GF-D8 (cell line): Measurements from ENCODE around the gene GREM2.
A peak's percentile ranks its signal among the peaks of the same experiment; 100 is the strongest.

Source experiments
- DNase-seq: peaks from one replicate; lab custom pipeline; 2025; lab: John Stamatoyannopoulos, UW

The GREM2 gene

DNA sequence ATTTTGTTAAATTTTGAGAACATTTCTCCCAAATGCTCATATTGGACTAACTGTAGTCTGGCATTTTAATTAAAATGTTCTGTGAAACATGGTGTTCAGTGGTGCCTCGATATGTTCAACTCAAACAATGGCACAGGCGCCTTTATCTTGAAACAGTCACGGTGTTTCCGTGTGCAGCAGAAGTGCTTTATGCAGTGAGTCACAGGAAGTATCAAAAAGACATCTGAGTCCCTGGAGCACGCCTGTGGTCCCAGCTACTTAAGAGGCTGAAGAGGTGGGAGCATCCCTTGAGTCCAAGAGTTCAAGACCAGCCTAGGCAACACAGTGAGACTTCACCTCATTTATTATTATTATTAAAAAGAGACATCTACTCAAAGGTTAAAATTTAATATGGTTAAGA, 52.2 kb downstream of the GREM2 start:
- DNase-seq: no peak

DNA sequence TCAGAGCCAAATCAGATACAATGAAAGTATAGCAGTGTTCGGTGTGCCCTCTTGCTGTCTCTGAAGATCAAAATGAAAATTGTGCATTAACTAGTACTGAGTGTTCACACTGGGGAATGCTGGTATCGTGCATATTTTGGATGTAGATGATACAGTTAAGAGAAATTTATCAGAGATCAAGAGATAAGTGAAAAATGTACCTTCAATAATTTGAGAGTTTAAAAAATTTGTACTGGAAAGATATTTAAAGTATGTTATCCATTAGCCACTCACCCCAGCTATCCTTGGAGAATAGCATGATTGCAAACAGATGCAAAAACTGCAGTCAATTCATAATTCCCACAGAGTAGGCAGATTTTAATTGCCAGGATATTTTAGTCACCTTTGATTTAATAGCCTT, 56.4 kb downstream of the GREM2 start:
- no peak for DNase-seq

DNA sequence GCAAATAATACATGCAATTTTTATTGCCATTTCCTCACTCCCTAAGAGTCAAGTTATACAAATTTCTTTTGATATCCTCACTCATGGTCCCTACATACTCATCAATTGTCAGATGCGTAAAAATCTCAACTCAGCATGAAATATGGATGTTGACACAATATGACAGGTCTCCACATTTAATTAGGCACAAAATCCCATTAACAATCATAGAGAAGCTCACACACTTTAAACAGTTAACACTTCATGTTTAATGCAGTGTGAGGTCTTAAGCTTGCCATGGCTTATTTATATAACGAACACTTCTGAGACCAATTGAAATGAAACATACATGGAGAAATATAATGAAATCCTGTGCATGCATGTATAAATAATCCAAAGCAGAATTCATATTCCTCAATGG, 58.6 kb downstream of the GREM2 start:
- no peak for DNase-seq

DNA sequence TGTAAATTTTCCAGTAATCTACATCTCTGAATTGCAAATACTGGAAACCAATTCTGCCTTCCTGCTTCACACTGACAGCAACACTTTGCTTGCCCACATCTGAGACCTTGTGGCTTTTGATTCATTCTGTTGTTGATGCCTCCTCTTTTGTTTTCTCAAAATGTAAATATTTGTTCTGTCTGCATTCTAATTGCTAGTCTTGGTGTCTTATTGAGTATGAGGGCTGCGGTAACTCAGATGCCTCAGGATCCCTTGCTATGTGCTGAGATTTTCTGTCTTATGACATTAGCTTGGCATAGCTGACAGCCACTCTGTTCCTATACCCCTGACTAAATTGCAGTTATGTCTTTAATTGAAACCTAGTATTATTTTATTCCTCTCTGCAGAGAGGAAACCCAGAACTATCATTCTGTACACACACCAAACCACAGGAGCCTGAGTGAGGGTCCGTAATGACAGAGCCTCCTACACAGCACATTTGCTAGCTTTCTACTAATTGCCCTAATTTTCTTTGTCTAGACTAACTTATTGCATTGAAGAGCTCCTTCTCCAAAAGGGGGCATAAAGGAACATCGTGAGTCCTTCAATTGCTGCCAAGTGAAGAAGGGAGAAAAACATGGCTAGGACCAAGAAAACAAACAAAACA, 72.1 kb downstream of the GREM2 start:
- DNase-seq: no peak

DNA sequence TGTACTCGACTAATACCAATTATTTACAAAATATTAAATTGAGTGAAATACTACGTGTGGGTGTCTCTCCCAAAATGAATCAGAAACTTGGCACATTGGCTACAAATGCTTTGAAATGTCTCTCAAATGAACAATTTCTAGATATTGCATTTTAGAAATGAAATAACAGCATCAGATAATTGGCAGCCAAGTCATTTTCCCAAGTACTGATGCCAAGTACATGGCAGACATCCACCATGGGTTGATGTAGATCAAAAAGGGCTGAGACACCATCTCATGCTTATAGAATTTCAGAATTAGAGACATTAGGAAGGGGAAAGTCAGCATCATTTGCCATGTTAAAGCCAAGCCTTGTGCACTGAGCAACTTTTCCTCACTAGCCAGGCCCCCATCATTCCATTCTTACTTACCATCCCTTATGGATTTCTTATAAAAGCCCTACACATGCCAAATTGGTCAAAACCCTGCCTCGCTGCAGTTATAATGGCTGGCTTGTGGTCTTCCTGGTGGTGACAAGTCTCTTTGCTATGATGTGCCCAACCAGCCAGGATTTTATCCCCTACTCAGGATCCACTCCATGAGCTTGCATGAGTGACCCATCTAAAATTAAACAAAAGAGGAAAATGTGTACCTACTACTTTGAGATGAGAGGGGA, 73.1 kb downstream of the GREM2 start:
- DNase-seq: no peak

DNA sequence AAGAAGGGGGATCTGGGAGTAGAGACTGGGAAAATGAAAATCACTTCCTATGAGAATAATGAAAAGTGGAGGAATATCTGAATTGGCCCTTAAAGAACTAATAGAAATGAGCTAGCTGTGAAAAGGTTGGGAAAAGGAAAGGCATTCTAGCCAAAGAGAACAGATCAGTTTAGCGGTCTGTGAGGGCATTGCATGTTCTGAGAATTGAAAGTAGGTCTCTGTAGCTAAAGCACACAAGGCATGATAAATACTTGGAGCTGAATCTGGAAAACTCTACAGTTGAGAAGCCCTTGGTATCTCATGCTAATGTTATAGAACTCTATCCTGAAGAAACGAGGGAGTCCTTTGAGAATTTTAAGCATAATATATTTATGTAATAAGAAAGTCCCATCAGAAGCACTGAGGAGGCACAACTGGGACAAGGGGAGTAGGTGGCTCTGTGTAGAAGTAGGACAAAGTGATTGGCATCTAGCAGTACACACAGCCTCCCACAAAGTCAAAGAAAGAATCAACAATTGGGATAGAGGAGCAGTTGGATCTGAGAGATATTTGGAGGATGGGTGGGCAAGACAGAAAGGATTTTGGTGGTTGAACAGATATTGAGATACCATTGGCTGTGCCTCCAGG, 78.7 kb downstream of the GREM2 start:
- no peak for DNase-seq

DNA sequence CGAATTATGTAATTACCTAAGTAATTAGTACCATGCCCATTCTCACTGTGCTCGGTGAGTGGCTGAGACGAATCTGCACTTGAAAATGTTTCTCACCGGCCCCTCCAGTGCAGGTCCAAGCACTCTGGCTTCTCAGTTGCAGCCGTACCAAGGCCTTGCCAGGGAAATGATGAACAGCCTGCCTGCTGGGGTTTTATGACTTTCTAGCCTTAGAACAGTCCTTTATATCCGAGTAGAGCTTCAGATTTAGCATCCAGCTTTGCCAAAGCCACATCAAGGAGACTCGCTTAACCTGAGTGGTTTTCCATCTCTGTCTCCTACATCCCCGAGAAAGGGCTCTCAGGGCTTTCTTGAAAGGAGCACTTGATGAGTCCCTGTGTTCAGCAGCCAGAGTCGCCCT, 83.4 kb downstream of the GREM2 start:
- no peak for DNase-seq

DNA sequence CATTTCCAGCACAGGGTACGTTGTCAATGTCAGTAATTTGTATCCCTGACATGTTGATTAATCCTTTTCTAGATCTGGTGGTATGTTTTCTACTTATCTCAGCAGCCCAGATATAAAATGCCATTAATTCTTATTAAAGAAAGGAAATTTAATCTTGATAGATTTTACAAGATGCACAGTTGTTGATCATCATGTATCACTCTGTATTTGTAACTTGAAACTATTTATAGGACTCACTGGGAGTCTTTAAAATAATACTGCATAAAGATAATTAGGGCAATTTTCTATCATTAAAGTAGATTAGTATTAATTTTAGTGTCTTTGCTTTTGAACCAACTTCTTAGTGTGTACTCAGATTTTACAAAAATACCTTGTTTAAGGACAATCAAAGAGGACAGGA, 84.9 kb downstream of the GREM2 start:
- no peak for DNase-seq

DNA sequence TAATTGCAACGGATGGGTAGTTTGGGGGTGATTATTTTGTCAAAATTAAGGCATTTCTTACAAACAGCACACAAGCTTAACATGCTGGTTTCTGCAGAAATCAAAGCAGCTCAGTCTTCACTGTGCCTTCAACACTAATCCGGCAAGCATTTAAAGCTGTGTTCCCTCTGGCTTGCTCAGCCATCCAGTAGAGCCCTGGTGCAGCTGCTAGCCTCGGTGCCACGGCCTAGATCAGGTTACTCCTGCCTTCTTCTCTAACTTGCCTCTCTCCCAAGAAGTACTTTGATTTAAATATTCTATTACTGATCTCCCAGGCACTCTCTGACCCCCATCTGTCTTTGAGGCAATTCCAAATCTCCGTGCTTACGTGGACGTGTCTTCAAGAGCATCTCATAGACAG, 85.6 kb downstream of the GREM2 start:
- DNase-seq: no peak

DNA sequence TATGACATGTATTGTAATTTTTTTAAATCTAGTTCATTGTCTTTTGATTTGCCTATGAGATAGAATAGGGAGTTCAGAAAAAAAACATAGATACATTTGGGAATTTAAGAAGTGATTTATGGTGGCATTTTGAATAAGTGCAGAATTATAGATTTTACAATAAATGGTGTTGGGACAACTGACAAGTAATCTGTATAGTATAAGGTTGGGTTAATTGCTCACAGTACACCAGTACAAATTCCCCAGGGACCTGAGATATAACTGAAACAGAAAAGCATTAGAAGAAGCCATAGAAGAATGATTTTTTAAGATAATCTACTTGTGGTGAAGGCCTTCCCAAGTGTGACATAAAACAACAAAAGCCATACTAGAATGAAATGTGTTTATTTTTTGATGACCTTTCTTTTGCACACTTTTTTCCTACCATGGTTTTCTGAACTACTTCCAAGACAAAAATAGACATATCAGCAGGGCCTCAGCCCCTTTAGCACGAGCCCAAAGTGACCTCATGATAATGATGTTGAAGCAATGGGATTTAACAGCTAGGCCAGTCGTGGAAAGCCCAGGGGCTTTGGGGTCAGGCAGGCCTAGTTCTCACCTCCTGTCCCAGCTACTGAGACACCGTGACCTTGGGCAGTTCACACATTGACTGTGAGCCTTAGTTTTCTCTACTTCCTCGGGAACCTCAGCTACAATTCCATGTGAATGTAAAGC, 87.4 kb downstream of the GREM2 start:
- DNase-seq: no peak

DNA sequence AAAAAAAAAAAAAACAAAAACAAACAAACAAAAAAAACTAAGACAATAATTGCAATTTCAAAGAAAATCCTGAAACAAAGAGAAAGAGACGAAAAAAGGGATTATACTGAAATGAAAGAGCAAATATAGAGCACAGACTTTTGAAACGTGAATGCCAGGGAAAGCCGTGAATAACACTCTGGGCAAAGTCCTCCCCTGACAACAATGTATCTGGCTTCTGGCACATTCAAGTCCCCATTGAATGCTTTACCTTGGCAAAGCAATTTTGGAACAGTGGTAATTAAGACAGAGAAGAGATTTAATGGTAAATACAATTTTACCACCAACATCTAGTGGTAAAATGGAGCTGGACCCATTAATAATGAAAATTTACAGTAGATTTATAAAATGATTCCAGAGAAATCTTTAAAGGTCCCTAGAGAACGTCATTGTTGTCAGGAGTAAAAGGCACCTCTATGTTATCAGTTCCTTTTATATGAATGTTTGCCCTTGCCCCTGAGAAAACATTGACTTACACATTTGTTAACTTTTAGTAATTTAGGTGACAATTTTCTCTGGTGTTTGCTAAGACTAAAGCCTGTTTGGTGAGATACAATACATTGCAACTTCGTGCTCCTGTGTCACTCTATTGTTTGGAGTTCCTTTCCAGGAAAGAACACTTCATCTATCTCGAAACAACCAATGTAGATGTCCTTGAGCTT, 89.7 kb downstream of the GREM2 start:
- no peak for DNase-seq

DNA sequence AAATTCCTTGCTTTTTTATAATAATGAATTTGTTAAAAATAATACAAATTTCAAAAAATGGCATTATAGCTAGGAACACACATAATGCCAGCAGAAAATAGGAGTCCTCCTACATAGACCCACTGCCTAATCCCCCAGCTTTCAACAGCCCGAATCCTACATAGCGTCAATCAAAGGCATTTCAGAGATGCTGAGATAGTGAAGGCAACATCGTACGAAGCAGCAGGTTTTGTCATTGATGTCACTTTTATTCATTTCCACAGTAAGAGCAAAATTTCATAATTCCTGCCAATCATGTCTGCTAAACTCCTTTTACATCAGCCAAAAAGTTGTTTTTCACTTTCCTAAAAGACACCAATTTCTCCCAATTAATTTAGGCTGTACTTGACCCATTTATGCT, 94.1 kb downstream of the GREM2 start:
- DNase-seq: no peak

DNA sequence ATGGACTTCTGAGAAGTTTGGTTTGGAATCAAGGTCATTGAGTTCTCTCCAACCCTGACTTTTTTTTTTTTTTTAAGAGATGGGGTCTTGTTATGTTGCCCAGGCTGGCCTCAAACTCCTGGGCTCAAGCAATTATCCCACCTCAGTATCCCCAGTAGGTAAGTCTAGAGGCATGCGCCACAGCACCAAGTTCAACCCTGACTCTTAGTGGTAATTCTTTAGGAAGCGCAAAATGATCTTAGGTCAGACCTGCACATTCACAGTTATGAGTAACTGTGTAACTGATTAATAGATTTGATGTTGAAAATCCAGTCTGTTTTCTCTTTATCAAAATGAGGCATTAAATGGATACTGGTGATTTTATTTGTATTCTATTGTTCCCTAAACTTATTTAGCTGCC, 95.9 kb downstream of the GREM2 start:
- DNase-seq: no peak

DNA sequence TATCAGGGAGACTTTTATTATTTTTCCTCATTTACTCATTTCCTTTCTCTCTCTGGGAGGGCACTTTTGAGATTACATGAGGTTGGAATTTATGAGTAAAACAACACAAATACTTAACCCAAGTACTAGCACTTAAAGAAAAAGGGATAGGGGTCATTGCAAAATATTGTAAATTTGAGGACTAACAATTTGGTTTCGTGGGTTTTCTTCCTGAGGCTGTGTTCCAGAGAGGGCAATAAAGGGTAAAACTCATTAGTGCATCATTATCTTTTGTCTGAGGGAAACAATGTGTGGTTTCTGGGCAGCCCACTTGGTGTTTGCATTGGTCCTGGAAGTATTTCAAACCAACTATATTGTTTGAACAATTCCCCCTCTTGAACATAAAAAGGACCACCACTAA, 96.5 kb downstream of the GREM2 start:
- DNase-seq: no peak

DNA sequence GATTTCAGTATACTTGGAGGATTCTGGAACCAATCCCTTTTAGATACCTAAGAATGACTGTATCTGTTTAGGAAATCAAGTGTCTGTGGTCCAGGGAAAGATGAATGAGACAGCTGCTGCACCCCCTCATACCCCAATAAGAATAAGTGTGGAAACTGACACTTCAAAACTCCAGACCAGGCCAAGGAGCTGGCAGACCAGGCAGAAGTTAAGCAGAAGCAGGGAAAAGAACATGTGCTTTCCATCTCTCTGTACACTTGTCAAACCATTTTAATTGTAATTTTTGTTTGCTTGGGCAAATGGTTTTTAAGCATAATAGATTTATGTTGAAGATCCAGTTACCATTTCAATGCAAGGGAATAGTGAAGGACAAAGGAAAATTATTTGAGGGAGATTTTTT, 100.2 kb downstream of the GREM2 start:
- no peak for DNase-seq

DNA sequence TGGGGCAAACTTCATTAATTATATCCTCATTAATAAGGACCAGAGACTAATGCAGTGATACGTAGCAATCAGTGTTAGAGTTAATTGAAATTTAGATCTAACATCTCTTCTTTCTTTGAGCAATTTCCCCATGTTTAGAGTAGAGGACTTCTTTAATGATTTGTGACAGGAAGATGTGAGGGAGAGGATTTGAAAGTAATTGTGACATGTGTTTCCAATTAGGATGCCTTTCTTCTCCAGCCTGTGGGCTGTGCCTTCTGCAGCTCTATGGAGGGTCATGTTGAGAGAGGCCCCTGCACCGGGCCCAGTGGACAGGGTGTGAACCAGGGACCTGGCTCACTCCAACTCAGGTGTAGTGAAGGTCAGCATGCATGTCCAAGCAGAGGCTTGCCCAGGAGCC, 103.0 kb downstream of the GREM2 start:
- DNase-seq: no peak

DNA sequence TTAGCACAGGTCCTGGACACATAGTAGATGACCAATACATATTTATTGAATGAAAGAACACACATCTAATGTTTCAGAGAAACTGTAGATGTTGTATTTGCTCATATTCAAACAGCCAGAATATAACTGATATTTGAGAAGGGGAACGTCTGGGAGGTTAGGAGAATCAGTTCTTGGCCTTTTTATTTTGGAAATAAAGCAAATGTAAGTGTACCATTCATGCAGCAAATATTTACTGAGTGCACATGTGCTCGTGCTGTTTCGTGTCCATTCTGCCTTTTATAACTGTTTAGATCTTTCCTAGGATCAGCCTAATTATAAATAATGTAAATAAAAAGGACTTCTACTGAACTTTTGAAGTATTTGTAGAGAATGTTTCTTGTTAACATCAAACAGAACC, 103.8 kb downstream of the GREM2 start:
- DNase-seq: no peak

DNA sequence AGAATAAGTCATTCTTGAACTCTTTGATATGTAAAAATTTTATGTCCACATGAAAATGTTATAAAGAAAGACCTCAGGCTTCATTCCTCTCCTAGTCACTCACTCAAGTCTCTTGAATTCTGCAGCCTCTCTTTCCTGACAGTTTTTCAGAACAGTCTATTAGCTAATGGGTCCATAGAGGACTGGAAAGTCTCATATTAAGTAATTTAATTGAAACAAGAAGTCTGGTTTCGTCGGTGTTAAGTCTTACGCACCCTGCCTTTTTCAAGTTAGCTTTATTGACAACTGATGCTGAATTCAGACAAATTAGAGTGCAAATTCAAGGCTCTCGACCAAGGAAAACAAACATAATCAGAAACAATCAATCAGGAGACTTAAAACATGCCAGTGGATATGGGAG, 105.8 kb downstream of the GREM2 start:
- no peak for DNase-seq

DNA sequence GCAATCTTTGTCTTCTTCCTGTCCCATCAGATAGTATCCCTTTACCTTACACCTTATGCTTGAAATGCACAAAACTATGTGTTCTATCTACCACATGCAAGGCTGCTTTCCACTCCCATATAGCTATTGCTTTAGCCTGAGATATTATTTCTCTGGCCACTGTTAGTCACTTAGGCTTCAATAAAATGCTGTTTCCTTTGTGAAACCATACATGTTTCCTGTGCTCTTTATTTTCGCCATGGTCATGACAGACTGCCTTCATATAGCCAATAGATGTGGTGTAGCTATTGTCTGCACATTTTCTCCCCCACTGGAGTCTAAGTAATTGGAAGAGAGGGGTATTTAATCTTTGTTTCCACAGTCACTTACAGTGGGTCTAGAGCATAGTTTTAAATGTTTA, 108.4 kb downstream of the GREM2 start:
- DNase-seq: no peak

DNA sequence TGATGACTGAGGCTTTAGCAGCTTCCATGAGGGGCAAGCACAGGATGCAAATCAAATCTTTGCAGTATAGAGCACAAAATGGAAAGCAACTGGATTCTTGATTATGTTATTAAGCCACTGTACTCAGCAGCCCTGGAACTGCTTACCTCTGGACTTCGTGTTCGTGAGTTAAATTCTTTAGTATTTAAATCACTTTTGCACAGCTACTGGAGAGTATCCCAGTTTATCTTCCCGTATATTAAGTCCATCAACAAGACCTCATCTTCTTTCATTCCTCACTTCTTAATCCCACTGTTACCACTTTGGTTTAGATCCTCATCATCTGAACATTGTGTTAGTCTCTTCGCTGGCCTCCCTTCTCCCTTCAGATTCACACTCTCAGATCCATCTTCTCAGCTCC, 108.9 kb downstream of the GREM2 start:
- DNase-seq: no peak

DNA sequence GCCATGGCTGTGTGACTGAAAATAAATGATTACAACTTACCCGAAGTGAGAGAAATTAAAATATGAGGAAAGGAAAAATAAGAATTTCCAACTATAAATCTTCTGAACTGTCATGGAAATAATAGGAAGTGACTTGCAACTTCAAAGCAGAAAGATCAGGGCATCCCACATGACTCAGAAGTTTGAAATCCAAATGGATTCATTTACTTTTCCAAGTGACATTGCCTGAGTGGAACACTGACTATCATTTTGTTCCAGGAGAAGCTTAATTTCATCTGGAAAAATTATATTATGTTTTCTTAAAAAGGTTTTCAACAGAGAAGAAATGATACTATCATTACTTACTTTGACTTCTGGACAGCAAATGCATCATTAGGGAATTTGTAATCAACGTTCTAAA, 110.8 kb downstream of the GREM2 start:
- DNase-seq: no peak

DNA sequence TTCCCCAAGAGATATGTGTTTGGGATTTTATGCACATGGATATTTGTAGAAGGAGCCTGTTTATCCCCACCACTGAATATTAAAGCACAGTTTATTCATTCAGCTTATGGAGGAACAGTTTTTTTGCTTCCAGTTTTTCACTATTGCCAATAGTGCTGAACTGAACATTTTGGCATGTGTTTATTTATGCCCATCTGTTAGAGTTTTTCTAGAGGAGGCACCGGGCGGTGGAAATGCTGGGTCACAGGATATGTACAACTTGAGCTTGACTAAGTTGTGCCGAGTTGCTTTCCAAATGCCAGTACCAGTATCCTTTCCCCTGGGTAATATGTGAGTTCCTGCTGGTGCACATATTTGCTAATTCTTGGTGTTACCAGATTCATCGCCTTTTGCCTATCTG, 111.3 kb downstream of the GREM2 start:
- DNase-seq: no peak

DNA sequence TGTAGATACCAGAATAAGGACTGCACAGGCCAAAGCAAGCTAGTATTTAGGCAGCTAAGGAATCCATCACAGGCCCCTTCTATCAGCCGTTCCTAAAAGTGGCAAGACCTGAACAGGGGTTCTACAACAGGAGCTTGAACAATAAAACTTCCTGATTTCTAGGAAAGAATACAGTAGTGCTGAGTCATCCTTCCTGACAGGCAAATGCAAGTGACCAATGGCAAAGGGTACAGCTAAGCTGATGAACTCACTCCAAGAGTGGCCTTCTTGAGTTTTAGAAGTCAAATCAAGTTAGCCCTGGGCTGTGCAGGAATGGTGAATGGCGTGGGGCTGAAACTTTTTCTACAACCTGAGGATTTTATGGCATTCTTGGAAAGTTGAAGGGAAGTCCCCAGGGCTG, 112.9 kb downstream of the GREM2 start:
- DNase-seq: peak; percentile 34
